PFSK-1 (cell line): ENCODE results near the gene GRK5.

Experiments
- FOXP2 ChIP-seq: optimal IDR thresholded peaks from 2 replicates; pipeline ENCODE3; 2011; ENCODE audit warnings: borderline replicate concordance, control low read depth, inconsistent platforms; ENCODE audit not compliant: insufficient read depth; ENCODE audit errors: extremely low read length, extremely low read depth
- POLR2AphosphoS5 ChIP-seq: IDR thresholded peaks from 2 replicates; pipeline ENCODE4 v1.6.1; 2012; ENCODE audit warnings: low read depth, mild to moderate bottlenecking, control low read depth, low read length, moderate library complexity
- SIN3A ChIP-seq: IDR thresholded peaks from 2 replicates; pipeline ENCODE4 v1.6.1; 2012; ENCODE audit warnings: mild to moderate bottlenecking, low read length, moderate library complexity, borderline replicate concordance; ENCODE audit not compliant: insufficient read depth
- TAF1 ChIP-seq: IDR thresholded peaks from 2 replicates; pipeline ENCODE4 v1.6.1; 2012; ENCODE audit warnings: low read length, control low read depth, borderline replicate concordance; ENCODE audit not compliant: insufficient read depth
- TF ChIP-seq, protein P1 (sequence below), 2 experiments: IDR thresholded peaks; 2 replicates each; pipeline versions ENCODE4 v1.6.1 to v1.8.0; 2011 to 2012; ENCODE audit warnings: low read depth in 2 of 2, low read length in 2 of 2, control low read depth in 1 of 2, inconsistent platforms in 1 of 2, mild to moderate bottlenecking in 1 of 2, moderate library complexity in 1 of 2; ENCODE audit not compliant: insufficient read depth in 1 of 2

Gene GRK5

DNA sequence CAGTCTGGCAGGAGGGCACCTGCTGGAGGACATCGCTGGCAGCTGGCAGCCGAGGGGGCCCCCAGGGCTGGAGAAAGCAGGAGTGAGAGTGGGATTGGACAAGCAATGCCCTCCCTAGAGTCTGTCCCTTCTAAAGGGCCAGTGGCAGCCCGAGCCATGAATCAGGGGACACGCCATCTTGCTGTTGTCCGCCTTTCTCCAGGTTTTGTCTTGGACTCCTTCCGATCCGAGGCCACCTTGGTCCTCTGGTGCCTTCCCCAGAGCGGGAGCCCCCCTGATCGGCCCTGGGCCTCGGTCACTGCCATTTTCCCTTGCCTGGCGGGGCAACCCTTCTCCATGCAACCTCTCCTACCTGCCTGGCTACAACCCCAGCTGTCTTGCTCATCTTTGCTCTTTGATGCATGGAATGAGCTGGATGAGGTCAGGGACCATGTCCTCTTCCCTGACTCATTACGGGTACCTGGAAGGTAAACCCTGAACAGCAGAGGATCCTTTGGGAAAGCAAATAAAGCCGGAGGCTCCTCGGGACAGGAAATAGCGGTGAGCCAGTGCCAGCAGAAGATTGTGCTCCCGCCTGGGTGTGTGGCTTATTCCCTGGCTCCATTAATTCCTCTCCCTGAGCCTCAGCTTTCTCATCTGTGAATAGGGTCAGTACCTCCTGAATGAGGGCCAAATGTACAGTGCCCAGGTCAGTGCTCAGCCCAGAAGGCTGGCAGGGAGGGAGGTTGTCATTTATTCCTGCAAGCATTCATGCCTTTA is 112.0 kb downstream of the GRK5 start:
- TF ChIP-seq POLR2AphosphoS5 (no peak), SIN3A (no peak), FOXP2 (no peak), TAF1 (no peak)
- TF ChIP-seq, protein P1, sequence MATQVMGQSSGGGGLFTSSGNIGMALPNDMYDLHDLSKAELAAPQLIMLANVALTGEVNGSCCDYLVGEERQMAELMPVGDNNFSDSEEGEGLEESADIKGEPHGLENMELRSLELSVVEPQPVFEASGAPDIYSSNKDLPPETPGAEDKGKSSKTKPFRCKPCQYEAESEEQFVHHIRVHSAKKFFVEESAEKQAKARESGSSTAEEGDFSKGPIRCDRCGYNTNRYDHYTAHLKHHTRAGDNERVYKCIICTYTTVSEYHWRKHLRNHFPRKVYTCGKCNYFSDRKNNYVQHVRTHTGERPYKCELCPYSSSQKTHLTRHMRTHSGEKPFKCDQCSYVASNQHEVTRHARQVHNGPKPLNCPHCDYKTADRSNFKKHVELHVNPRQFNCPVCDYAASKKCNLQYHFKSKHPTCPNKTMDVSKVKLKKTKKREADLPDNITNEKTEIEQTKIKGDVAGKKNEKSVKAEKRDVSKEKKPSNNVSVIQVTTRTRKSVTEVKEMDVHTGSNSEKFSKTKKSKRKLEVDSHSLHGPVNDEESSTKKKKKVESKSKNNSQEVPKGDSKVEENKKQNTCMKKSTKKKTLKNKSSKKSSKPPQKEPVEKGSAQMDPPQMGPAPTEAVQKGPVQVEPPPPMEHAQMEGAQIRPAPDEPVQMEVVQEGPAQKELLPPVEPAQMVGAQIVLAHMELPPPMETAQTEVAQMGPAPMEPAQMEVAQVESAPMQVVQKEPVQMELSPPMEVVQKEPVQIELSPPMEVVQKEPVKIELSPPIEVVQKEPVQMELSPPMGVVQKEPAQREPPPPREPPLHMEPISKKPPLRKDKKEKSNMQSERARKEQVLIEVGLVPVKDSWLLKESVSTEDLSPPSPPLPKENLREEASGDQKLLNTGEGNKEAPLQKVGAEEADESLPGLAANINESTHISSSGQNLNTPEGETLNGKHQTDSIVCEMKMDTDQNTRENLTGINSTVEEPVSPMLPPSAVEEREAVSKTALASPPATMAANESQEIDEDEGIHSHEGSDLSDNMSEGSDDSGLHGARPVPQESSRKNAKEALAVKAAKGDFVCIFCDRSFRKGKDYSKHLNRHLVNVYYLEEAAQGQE (IDR thresholded peaks at IDR 0.05; ENCODE audit: insufficient read depth in 1 of 2, low read depth in 2 of 2, low read length in 2 of 2), result no peak

- TF ChIP-seq FOXP2, result no peak
- no peak for TF ChIP-seq SIN3A
- no peak for TF ChIP-seq POLR2AphosphoS5
- TF ChIP-seq, protein P1 (IDR thresholded peaks at IDR 0.05; ENCODE audit: insufficient read depth in 1 of 2, low read depth in 2 of 2, low read length in 2 of 2), result no peak
- TF ChIP-seq TAF1, result no peak
Observed at GRCh38 chr10:119319920-119320258, 112.5 kb downstream of the GRK5 start.

- TF ChIP-seq SIN3A (no peak), POLR2AphosphoS5 (no peak), FOXP2 (no peak), TAF1 (no peak)
- TF ChIP-seq, protein P1 (IDR thresholded peaks at IDR 0.05; ENCODE audit: insufficient read depth in 1 of 2, low read depth in 2 of 2, low read length in 2 of 2), result no peak
Observed at GRCh38 chr10:119320981-119321380, 113.6 kb downstream of the GRK5 start.

- no peak for TF ChIP-seq SIN3A
- no peak for TF ChIP-seq TAF1
- TF ChIP-seq, protein P1 (IDR thresholded peaks at IDR 0.05; ENCODE audit: insufficient read depth in 1 of 2, low read depth in 2 of 2, low read length in 2 of 2), result no peak
- TF ChIP-seq POLR2AphosphoS5, result no peak
- TF ChIP-seq FOXP2, result no peak
Observed at GRCh38 chr10:119323085-119324016, 116.0 kb downstream of the GRK5 start.
